PC-9 (cell line): ENCODE results near the gene CFAP251. TPM values are rescaled to one million over a fixed set of nuclear protein-coding genes. Genes with fewer than 3 reads are reported as not detected.

Experiments used
- BruUV-seq: library from RNA; stranded (reverse); fragments of 400-500 nt; replicated peaks from 2 replicates; lab custom pipeline; 2021; lab: Mats Ljungman, UMichigan
- CTCF ChIA-PET: fragments of 300-600 bp; sonication (Branson Sonifier 250); formaldehyde crosslinking; loops from one replicate; lab custom pipeline; 2022; ENCODE audit warnings: antibody characterized with exemption; lab: Charles Lee
- POLR2A ChIA-PET: fragments of 300-600 bp; sonication (Branson Sonifier 250); formaldehyde crosslinking; loops from one replicate; lab custom pipeline; 2022; ENCODE audit warnings: antibody characterized with exemption; ENCODE audit not compliant: unreplicated experiment; lab: Charles Lee
- DNase-seq, 2 experiments: peaks; one replicate each; pipeline versions ENCODE4 v3.0.0 to v3.0.0-alpha.2; 2015 to 2022; ENCODE audit warnings: mixed read lengths in 1 of 2
- H2AFZ ChIP-seq: fragments of 200-600 bp; sonication (generic); 2 replicates; pipeline ENCODE4 v1.8.1; 2017; ENCODE audit warnings: antibody characterized with exemption
- H3F3A ChIP-seq: fragments of 200-600 bp; sonication (generic); 2 replicates; pipeline ENCODE4 v1.8.1; 2017; ENCODE audit warnings: antibody characterized with exemption, mild to moderate bottlenecking, low read depth; ENCODE audit not compliant: insufficient read depth
- H3K27ac ChIP-seq: fragments of 200-600 bp; sonication (generic); 2 replicates; pipeline ENCODE4 v1.6.1; 2016; ENCODE audit warnings: mixed run types
- H3K27me3 ChIP-seq: fragments of 200-600 bp; sonication (generic); 2 replicates; pipeline ENCODE4 v1.6.1; 2016; ENCODE audit warnings: low read depth, mixed run types; ENCODE audit not compliant: insufficient read depth
- H3K36me3 ChIP-seq: fragments of 200-600 bp; sonication (generic); 2 replicates; pipeline ENCODE4 v1.6.1; 2016; ENCODE audit warnings: low read depth, mixed run types
- H3K4me1 ChIP-seq: fragments of 200-600 bp; sonication (generic); replicated peaks from 2 replicates; pipeline ENCODE4 v1.6.1; 2016; ENCODE audit warnings: mixed run types; ENCODE audit not compliant: insufficient read depth
- H3K4me2 ChIP-seq: fragments of 200-600 bp; sonication (generic); 2 replicates; pipeline ENCODE4 v1.6.1; 2017; ENCODE audit warnings: mixed run types
- H3K4me3 ChIP-seq: fragments of 200-600 bp; sonication (generic); 2 replicates; pipeline ENCODE4 v1.6.1; 2016; ENCODE audit warnings: mixed run types
- H3K79me2 ChIP-seq: fragments of 200-600 bp; sonication (generic); 2 replicates; pipeline ENCODE4 v1.6.1; 2017; ENCODE audit warnings: low read depth, mixed run types
- H3K9me2 ChIP-seq: fragments of 200-600 bp; sonication (generic); 2 replicates; pipeline ENCODE4 v1.8.1; 2017; ENCODE audit warnings: mild to moderate bottlenecking; ENCODE audit not compliant: insufficient read depth
- H3K9me3 ChIP-seq: fragments of 200-600 bp; sonication (generic); 2 replicates; pipeline ENCODE4 v1.8.1; 2016; ENCODE audit warnings: low read depth; ENCODE audit not compliant: insufficient read depth
- H4K20me1 ChIP-seq: fragments of 200-600 bp; sonication (generic); 2 replicates; pipeline ENCODE4 v1.8.1; 2017; ENCODE audit not compliant: insufficient read depth
- EZH2 ChIP-seq: fragments of 200-600 bp; sonication (generic); IDR thresholded peaks from 2 replicates; pipeline ENCODE4 v1.8.0; 2017; ENCODE audit warnings: antibody characterized with exemption, low read depth
- intact Hi-C: fragments of 100-400 bp; cut with micrococcal nuclease; formaldehyde crosslinking; loops from one replicate; pipeline ENCODE4 v1.10.0; 2022; ENCODE audit not compliant: unreplicated experiment
- total RNA-seq: library from RNA; stranded (reverse); gene quantifications from 2 replicates; pipeline ENCODE4 v1.2.3, GENCODE V29; 2021
- TF ChIP-seq, protein P1 (sequence below): fragments of 200-600 bp; sonication (generic); conservative IDR thresholded peaks from 2 replicates; pipeline ENCODE4 v1.6.1; 2017; ENCODE audit warnings: mixed run types, antibody characterized with exemption, mild to moderate bottlenecking, moderate library complexity

Gene CFAP251
- total RNA-seq, 1 experiment from 2014 or later = 4.3 TPM

DNA sequence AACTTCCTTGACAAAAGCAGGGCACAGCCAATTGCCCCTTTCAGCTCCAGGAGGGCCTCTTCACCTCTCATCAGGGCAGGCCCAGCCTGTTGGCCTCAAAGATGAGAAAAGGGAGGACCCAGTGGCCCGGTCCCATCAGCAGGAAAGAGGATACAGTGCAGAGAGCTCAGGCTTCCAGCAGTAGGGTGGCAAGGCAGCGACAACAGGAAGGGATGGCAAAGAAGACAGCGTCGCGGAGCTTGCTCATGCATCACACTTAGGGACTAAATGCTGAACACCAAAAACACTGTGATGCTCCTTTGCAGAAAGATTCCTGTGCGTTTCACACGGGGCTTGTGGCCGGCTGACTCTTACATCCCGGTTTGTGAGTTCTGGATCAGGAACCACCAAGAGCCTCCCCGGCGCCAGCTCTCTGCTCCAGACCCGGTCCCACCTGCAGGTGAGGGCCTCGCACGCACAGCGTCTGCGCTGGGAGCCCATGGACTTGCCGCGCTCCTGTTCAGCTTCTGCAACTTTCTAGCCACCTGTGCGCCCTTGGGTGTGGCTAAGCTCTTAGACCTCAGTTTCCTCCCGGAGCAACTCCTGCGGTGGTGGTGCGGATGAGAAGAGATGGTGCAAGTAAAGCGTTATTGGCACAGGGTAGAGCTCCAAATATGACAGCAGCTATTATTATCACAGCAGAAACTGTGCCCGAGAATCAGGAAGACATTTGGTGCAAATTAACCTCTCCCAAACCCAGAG is 88.0 kb downstream of the CFAP251 start:
- no peaks in the 10 kb centered on the region for H3K4me1 ChIP-seq
- TF ChIP-seq EZH2 = no peak
- TF ChIP-seq, protein P1, sequence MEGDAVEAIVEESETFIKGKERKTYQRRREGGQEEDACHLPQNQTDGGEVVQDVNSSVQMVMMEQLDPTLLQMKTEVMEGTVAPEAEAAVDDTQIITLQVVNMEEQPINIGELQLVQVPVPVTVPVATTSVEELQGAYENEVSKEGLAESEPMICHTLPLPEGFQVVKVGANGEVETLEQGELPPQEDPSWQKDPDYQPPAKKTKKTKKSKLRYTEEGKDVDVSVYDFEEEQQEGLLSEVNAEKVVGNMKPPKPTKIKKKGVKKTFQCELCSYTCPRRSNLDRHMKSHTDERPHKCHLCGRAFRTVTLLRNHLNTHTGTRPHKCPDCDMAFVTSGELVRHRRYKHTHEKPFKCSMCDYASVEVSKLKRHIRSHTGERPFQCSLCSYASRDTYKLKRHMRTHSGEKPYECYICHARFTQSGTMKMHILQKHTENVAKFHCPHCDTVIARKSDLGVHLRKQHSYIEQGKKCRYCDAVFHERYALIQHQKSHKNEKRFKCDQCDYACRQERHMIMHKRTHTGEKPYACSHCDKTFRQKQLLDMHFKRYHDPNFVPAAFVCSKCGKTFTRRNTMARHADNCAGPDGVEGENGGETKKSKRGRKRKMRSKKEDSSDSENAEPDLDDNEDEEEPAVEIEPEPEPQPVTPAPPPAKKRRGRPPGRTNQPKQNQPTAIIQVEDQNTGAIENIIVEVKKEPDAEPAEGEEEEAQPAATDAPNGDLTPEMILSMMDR = no peak
- no peaks in the 10 kb centered on the region for H4K20me1 ChIP-seq
- H3K36me3 ChIP-seq = no peaks in the 10 kb centered on the region
- H2AFZ ChIP-seq = no peak overlapping the region
- no peaks in the 10 kb centered on the region for H3K9me3 ChIP-seq
- intact Hi-C loops = no loop called here
- no peaks in the 10 kb centered on the region for H3K9me2 ChIP-seq
- POLR2A ChIA-PET = no interaction called here
- no peak overlapping the region for H3K4me2 ChIP-seq
- no peaks in the 10 kb centered on the region for H3K27me3 ChIP-seq
- DNase-seq = no peak
- no peak overlapping the region for H3K4me3 ChIP-seq
- no TSS peak for BruUV-seq
- no peak overlapping the region for H3K27ac ChIP-seq
- no peaks in the 10 kb centered on the region for H3K79me2 ChIP-seq
- H3F3A ChIP-seq = no peaks in the 10 kb centered on the region
- CTCF ChIA-PET = no interaction called here

DNA sequence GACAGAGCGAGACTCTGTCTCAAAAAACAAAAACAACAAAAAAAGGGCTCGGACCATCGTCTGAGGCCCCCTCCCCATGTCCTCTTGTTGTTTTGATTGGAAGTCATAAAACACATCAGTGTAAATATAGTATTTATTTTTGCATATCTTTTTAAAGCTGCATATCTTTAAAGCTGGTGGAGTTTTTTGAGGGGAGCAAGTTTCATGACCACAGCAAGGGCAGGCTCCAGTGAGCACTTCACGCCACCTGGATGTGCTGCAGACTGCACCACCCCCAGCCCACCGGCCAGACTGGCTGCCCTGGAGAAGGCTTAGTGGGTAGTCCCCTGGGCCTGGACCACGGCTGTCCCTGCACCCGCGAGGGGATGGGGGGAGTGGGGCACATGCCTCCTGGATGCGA is 91.3 kb downstream of the CFAP251 start:
- Histone ChIP-seq H3K36me3 (no peaks in the 10 kb centered on the region), H3K4me2 (no peak overlapping the region), H3K27me3 (no peaks in the 10 kb centered on the region), H3K9me3 (no peaks in the 10 kb centered on the region), H3K4me3 (no peak overlapping the region), H3K9me2 (no peaks in the 10 kb centered on the region), H3K4me1 (no peaks in the 10 kb centered on the region), H3F3A (no peaks in the 10 kb centered on the region), H4K20me1 (no peaks in the 10 kb centered on the region), H3K79me2 (no peaks in the 10 kb centered on the region), H2AFZ (no peak overlapping the region), H3K27ac (no peak overlapping the region)
- CTCF ChIA-PET = no interaction called here
- intact Hi-C loops = no loop called here
- BruUV-seq = no TSS peak
- TF ChIP-seq, protein P1 = no peak
- TF ChIP-seq EZH2 = no peak
- no peak for DNase-seq
- POLR2A ChIA-PET = no interaction called here

DNA sequence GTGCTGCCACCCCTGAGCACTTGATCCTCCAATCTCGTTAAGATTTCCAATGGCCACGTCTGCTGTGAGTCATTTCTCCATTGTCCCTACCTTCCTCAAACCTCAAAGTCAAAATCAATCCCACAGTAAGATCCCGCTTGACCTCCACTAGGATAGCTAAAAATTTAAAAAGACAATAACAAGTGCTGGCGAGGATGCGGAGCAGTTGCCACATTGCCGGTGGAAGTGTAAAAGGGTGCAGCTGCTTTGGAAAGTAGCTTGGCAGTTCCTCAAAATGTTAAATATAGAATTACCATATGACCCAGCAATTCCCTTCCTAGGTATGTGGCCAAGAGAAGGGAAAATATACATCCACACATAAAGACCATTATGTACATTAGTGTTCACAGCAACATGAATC is 93.8 kb downstream of the CFAP251 start:
- Histone ChIP-seq H3K9me2 (no peaks in the 10 kb centered on the region), H3K4me2 (no peak overlapping the region), H3K27ac (no peak overlapping the region), H3K79me2 (no peaks in the 10 kb centered on the region), H3K9me3 (no peaks in the 10 kb centered on the region), H4K20me1 (no peaks in the 10 kb centered on the region), H3F3A (no peaks in the 10 kb centered on the region), H3K27me3 (no peaks in the 10 kb centered on the region), H3K36me3 (no peaks in the 10 kb centered on the region), H3K4me3 (no peak overlapping the region), H3K4me1 (no peaks in the 10 kb centered on the region), H2AFZ (no peak overlapping the region)
- CTCF ChIA-PET = no interaction called here
- intact Hi-C loops = no loop called here
- no TSS peak for BruUV-seq
- no peak for TF ChIP-seq EZH2
- TF ChIP-seq, protein P1 = no peak
- no peak for DNase-seq
- POLR2A ChIA-PET = no interaction called here
